ENCODE data around the gene GAREM1.
"Not testable (repeated sequence)": the region's sequence is repeated elsewhere in the genome, so short reads cannot be mapped to it uniquely, and the experiment has no call there.

Gene GAREM1

DNA sequence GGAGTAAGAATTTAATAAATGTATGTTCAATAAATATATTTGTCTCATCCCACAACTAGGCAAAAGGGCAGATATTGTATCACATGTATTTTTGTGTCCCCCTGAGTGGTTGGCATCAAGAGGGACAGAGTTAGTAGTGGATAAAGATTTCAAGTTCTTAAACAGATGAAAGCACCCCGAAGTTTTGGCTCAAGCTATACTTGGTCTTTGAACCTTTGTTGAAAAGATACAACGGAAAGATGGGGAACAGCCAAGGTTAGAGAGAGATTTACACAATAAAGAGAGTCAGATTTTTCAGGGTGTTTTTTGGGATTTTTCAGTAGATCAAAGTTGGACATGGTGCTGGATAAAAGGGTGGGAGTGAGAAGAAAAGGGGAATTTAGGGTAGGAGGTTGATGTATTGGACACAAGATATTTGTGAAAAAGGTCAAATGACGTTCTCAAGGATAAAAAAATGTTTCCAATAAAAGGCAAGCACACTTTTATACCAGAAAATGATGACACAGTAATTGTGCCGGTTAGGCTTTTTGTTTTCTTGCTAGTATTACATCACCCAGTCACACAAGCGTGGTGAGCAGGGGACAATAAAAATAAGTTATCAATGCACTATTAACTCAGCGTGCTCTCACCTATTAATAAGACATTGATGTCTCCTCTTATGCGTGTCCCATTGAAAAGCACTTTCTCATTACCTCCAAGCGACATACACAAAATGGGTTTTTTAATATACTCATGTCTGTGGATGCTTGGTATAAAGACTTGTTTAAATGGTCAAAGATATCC is 221.3 kb downstream of the GAREM1 start:
- DNase-seq, result no peak

GRCh38 chr18:32244881-32245280 is 225.8 kb downstream of the GAREM1 start:
- DNase-seq, result no peak

GRCh38 chr18:32243358-32243757 is 227.3 kb downstream of the GAREM1 start:
- DNase-seq, result no peak

DNA sequence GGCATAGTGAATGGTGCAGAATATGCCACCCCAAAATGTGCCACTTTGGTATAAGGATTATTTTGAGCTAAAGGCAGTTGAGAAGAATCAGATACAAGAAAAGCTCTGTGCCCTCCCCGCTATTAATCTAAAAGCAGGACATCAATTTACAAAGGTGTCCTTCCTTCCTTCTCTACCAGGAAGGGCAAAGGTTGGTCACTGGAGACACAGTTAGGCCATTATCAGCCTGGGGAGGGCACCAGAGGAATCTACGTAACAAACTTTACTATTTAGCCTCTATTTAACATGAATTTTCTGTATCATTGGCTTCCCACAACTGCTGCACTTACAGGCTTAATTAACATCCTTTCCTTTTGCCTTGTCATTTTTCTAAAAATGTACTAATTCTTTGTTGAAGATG is 228.3 kb downstream of the GAREM1 start:
- no peak for DNase-seq

GRCh38 chr18:32238635-32239268 is 231.9 kb downstream of the GAREM1 start:
- DNase-seq, result no peak

DNA sequence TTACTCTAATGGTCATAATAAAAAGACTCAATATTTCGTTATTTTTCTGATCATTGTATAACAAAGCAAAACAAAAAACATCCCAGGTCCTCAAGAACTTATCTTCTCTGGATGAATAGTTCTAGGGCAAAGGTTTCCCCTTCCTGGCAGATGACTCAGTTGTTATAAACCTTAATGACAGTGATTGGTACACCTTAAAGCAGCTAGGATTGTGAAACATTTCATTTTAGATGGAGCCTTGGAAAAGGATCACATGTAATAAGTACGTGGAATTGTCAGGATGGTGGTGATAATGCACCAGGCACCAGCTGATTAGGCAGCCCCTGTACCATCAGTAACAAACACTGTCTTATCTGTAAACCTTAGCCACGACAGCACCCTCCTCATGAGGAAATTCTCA is 233.6 kb downstream of the GAREM1 start:
- no peak for DNase-seq

- not testable (repeated sequence) for DNase-seq
Measured at GRCh38 chr18:32233348-32233747, 237.3 kb downstream of the GAREM1 start.

DNA sequence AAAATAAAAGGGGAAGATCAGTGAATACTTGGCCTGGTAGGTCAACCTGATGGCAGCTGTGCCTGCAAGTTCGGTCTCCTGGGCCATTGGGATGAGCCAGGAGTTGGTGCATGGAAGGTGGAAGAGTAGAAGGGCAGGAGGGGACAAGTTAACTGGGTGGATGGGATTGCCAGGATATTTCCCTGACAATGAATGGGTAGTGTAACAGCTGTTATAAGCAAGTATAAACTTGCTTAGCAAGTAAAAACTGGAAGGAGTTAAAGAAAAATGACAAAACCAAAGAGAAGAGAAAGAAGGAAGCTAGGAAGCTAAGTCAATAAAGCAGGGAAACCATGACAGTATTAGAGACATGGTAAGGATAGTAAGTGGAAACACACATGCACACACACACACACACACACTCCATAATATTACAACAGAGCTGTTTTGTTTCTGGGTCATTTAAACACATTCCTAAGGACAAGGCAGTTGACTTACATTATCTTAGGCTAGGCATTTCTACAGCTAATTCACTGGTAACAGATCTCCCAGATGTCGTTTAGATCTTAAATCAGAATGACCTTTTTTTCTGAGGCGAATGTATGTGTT is 251.2 kb downstream of the GAREM1 start:
- no peak for DNase-seq

- no peak for DNase-seq
Measured at GRCh38 chr18:32216390-32216789, 254.3 kb downstream of the GAREM1 start.

DNA sequence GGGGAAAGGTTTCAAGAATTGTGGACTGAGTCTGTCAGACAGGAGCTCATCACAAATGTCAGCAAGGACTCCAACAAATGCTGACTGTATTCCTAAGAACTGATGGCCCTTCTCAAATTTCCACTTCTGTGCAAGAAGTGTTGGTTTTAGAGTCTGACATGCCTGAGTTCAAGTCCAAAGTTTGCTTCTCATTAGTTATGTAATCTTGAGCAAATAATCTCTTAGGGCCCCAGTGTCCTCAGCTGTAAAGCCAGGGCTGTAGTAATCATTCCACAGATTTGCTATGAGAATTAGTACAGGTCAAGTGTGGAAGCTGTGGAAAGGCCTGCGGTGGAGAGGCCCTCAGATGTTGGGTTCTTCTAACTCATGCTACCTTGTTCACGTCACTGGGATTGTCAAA is 257.0 kb downstream of the GAREM1 start:
- no peak for DNase-seq
